Measurements from ENCODE around the gene PGBD5. TPM values are rescaled to one million over a fixed set of nuclear protein-coding genes. Genes with fewer than 3 reads are reported as not detected.
"Not testable (repeated sequence)": the region's sequence is repeated elsewhere in the genome, so short reads cannot be mapped to it uniquely, and the experiment has no call there.

PGBD5 gene
- total RNA-seq, 1 donor from 2014 or later, result 2.0 TPM

GRCh38 chr1:230422221-230422981 lies 3.7 kb downstream of the PGBD5 start:
- TF ChIP-seq, protein P1, sequence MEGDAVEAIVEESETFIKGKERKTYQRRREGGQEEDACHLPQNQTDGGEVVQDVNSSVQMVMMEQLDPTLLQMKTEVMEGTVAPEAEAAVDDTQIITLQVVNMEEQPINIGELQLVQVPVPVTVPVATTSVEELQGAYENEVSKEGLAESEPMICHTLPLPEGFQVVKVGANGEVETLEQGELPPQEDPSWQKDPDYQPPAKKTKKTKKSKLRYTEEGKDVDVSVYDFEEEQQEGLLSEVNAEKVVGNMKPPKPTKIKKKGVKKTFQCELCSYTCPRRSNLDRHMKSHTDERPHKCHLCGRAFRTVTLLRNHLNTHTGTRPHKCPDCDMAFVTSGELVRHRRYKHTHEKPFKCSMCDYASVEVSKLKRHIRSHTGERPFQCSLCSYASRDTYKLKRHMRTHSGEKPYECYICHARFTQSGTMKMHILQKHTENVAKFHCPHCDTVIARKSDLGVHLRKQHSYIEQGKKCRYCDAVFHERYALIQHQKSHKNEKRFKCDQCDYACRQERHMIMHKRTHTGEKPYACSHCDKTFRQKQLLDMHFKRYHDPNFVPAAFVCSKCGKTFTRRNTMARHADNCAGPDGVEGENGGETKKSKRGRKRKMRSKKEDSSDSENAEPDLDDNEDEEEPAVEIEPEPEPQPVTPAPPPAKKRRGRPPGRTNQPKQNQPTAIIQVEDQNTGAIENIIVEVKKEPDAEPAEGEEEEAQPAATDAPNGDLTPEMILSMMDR (IDR thresholded peaks at IDR 0.05; ENCODE audit: unreplicated experiment), result no peak
- Mint-ChIP-seq H3K4me1 (ENCODE audit: unreplicated experiment) (peaks cover 31% of the 10 kb centered on the region), H3K36me3 (ENCODE audit: low read depth, unreplicated experiment) (peaks cover 6% of the 10 kb centered on the region), H3K27me3 (ENCODE audit: unreplicated experiment) (peaks cover 16% of the 10 kb centered on the region), H3K9me3 (ENCODE audit: unreplicated experiment) (no peaks in the 10 kb centered on the region), H3K4me3 (ENCODE audit: unreplicated experiment) (no peak overlapping the region), H3K27ac (ENCODE audit: unreplicated experiment) (no peak overlapping the region)
- DNase-seq (ENCODE audit: low spot score), result no peak

GRCh38 chr1:230421481-230421880 lies 4.7 kb downstream of the PGBD5 start:
- DNase-seq (ENCODE audit: low spot score), result no peak
- Mint-ChIP-seq H3K4me3 (ENCODE audit: unreplicated experiment) (no peak overlapping the region), H3K27ac (ENCODE audit: unreplicated experiment) (no peak overlapping the region), H3K4me1 (ENCODE audit: unreplicated experiment) (peaks cover 34% of the 10 kb centered on the region), H3K9me3 (ENCODE audit: unreplicated experiment) (no peaks in the 10 kb centered on the region), H3K36me3 (ENCODE audit: low read depth, unreplicated experiment) (no peaks in the 10 kb centered on the region), H3K27me3 (ENCODE audit: unreplicated experiment) (peaks cover 12% of the 10 kb centered on the region)
- TF ChIP-seq, protein P1 (IDR thresholded peaks at IDR 0.05; ENCODE audit: unreplicated experiment), result no peak

DNA sequence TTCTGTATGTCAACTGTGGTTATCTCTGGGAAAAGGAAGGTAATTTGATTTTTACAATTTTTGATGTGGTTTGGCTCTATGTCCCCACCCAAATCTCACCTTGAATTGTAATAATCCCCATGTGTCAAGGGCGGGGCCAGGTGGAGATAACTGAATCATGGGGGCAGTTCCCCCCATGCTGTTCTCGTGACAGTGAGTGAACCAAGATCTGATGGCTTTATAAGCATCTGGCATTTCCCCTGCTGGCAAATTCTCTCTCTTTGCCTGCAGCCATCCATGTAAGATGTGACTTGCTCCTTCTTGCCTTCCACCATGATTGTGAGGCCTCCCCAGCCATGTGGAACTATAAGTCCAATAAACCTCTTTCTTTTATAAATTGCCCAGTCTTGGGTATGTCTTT lies 5.8 kb downstream of the PGBD5 start:
- not testable (repeated sequence) for H3K27ac Mint-ChIP-seq (ENCODE audit: unreplicated experiment); DNase-seq (ENCODE audit: low spot score); H3K36me3 Mint-ChIP-seq (ENCODE audit: low read depth, unreplicated experiment); H3K4me3 Mint-ChIP-seq (ENCODE audit: unreplicated experiment); H3K9me3 Mint-ChIP-seq (ENCODE audit: unreplicated experiment)
- Mint-ChIP-seq H3K4me1 (ENCODE audit: unreplicated experiment) (peaks cover 37% of the 10 kb centered on the region), H3K27me3 (ENCODE audit: unreplicated experiment) (peaks cover 12% of the 10 kb centered on the region)

DNA sequence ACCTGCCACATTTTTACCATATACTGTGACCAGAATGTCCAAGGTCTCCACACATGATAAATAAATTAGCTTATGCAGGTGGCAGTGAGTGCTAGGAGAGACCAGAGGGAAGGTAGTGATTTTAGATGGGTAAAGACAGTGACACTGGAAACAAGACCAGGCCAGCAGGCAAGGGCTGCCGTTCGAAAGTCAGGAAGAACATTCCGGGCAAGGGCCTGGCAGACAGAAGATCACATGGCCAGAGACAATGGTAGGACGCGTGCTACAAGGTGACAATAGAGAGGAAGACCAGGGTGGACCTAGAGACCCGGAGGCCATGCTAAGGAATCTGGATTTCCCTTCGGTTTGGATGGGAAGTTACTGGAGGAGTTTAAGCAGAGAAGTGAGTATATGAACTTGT lies 9.7 kb downstream of the PGBD5 start:
- DNase-seq (ENCODE audit: low spot score), result no peak
- H3K27me3 Mint-ChIP-seq (ENCODE audit: unreplicated experiment), result no peaks in the 10 kb centered on the region
- TF ChIP-seq, protein P1 (IDR thresholded peaks at IDR 0.05; ENCODE audit: unreplicated experiment), result no peak
- H3K4me1 Mint-ChIP-seq (ENCODE audit: unreplicated experiment), result peaks cover 15% of the 10 kb centered on the region
- no peaks in the 10 kb centered on the region for H3K36me3 Mint-ChIP-seq (ENCODE audit: low read depth, unreplicated experiment)
- no peak overlapping the region for H3K4me3 Mint-ChIP-seq (ENCODE audit: unreplicated experiment)
- no peak overlapping the region for H3K27ac Mint-ChIP-seq (ENCODE audit: unreplicated experiment)
- no peaks in the 10 kb centered on the region for H3K9me3 Mint-ChIP-seq (ENCODE audit: unreplicated experiment)

DNA sequence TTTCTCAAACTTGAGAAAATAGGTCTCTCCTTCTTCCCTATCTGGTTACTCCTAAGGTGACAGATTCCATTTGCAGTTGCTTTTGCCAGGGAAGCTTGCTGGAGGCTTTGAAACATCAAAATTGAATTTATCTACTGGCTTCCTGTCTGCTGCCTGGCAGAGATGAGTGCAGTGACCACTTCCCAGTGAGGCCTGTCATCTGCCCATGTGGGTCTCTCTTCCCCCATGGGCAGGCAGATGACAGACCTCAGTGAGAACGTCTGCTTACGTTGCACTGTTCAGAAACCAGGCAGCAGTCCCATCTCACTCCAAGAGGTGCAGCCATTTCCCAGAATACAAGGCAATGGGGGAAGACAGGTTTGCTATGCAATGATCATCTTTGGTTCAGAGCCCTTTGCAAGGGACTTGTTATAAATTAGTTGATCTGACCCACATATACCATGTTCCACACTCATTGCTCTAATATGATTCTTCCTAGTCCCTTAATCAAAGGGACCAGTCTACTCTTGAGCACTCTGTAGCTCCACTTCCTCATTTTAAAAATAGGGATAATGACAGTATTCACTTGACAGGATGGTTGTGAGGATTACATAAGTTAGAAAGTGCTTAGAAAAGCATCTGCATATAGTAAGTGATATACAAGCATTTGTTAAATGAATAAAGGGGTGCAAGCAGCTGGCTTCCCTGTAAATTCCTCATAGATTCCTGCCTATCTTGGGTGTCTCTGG lies 10.6 kb downstream of the PGBD5 start:
- Mint-ChIP-seq H3K4me1 (ENCODE audit: unreplicated experiment) (peaks cover 15% of the 10 kb centered on the region), H3K9me3 (ENCODE audit: unreplicated experiment) (no peaks in the 10 kb centered on the region), H3K36me3 (ENCODE audit: low read depth, unreplicated experiment) (no peaks in the 10 kb centered on the region), H3K4me3 (ENCODE audit: unreplicated experiment) (no peak overlapping the region), H3K27me3 (ENCODE audit: unreplicated experiment) (no peaks in the 10 kb centered on the region), H3K27ac (ENCODE audit: unreplicated experiment) (no peak overlapping the region)
- no peak for DNase-seq (ENCODE audit: low spot score)
- TF ChIP-seq, protein P1 (IDR thresholded peaks at IDR 0.05; ENCODE audit: unreplicated experiment), result no peak

Data from endothelial cell (in vitro differentiated cells).